GM12873 (cell line): ENCODE data around the gene SF3B5.

Source experiments
- CTCF ChIP-seq: IDR thresholded peaks from 2 replicates; pipeline ENCODE4 v1.5.1; 2012; ENCODE audit warnings: low read depth, mild to moderate bottlenecking, moderate library complexity, low read length, control low read depth; ENCODE audit not compliant: insufficient read depth; ENCODE audit errors: missing control alignments

SF3B5 gene

GRCh38 chr6:144123421-144123820 lies 28.0 kb upstream of the SF3B5 start:
- no peak for TF ChIP-seq CTCF

DNA sequence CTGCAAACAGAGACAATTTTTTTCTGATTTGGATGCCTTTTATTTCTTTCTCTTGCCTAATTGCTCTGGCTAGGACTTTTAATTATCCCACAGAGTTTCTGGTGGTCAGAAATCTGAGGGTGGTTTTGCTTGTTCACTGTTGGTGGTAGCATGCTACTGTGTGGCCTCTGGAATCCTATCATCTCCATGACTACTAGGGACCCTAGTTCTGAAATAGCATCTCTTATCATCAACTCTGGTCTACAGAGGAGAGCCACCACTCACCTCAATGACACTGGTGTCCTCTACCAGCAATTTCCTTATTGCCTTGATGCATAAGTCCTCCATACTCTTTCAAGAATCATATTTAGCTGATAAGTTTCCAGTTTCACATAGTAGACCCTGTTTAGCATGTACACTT lies 27.5 kb upstream of the SF3B5 start:
- TF ChIP-seq CTCF = no peak

DNA sequence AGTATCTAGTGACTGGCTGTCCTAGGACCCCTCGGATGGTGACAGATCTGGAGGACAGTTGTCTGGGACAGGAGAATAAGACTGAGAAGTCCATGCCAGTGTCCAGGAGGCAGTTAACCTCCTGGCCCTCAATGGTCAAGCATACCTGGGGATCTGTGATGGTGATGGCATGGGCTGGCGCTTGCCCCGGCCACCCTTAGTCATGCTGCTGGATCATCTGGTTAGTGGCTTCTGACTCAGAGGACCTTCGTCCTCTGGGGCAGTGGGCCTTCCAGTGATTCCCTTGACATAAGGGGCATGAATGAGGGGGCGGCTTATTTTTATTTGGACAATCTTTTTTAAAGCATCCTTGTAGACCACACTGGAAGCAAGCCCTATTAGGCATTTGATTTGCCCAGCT lies 24.0 kb upstream of the SF3B5 start:
- no peak for TF ChIP-seq CTCF

DNA sequence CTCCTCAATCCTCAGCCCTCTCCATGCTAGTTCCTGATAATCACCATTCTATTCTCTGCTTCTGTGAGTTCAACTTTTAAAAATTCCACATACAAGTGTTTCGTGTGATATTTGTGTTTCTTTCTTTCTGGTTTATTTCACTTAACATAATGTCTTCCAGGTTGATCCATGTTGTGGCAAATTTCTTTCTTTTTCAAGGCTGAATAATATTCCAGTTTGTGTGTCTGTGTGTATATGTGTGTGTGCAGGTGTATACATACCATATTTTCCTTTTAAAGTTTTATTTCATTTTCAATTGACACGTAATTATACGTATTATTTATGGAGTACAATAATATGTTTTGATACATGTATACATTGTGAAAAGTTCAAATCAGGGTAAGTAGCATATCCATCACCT lies 19.8 kb upstream of the SF3B5 start:
- no peak for TF ChIP-seq CTCF

DNA sequence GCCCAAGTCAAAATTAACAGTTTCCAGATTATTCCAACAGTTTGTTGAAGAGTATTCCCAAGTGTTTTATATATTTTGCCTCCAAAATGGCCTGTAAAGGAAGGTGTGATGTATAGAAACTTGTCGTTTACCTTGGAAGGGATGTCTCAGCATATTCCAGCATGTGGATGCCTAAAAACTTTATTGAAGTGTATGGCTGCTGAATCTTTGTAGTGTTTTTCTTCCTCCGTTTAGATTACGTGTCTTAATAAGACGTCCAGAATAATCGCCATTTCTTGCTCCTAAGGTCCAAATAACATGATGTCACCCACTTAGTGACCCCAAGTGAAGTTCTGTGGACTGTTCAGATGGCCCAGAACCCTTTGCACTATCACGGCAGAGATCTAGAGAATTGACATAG lies 18.0 kb upstream of the SF3B5 start:
- no peak for TF ChIP-seq CTCF

GRCh38 chr6:144110210-144110609 lies 14.8 kb upstream of the SF3B5 start:
- no peak for TF ChIP-seq CTCF

GRCh38 chr6:144106206-144106605 lies 10.8 kb upstream of the SF3B5 start:
- no peak for TF ChIP-seq CTCF
